A549 treated with CORT108297 at 1 μM for 4 hours (cell line): ENCODE data around the gene ADCY1. TPM values are rescaled to one million over a fixed set of nuclear protein-coding genes. Genes with fewer than 3 reads are reported as not detected.

Source experiments
- total RNA-seq: library from RNA; stranded (reverse); fragments of 200-300 nt; extraction: Qiagen RNA extraction; gene quantifications from 5 replicates; pipeline ENCODE4 v1.2.3, GENCODE V29; 2022

The ADCY1 gene
- total RNA-seq: 1.3 to 3.0 TPM (median 2.5 TPM) in 5 replicates

GRCh38 chr7:45573661-45574415, at the start of gene ADCY1:
Gene ADCY1, plus strand, starts transcription at chr7:45574368. Its CDS starts 176 bp downstream, at chr7:45574544.

